ENCODE results near the gene OPCML.

The OPCML gene

GRCh38 chr11:133350045-133350444 is 182.3 kb downstream of the OPCML start:
- no peak for DNase-seq

- DNase-seq = no peak
Observed at GRCh38 chr11:133347988-133348387, 184.3 kb downstream of the OPCML start.

DNA sequence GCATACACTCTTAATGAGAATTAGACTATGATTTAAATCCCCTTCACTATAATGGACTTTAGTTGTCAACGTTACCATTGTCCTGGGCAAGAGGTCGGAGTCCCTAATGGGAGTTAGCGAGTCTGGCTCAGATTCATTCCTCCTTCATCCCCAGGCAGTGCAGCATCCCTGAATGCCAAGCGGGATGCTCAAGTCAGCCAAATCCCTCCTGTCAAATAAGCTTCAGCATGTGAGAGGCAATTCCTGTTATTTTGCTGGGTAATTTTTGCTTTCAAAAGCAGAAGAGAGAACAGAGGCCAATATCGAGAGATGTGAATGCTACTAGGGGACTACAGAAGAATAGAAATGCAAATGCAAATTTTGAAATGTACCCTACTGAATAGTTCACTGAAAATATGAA is 186.2 kb downstream of the OPCML start:
- DNase-seq = no peak

GRCh38 chr11:133343951-133344350 is 188.3 kb downstream of the OPCML start:
- DNase-seq = no peak

GRCh38 chr11:133339495-133340140 is 192.7 kb downstream of the OPCML start:
- DNase-seq = no peak

DNA sequence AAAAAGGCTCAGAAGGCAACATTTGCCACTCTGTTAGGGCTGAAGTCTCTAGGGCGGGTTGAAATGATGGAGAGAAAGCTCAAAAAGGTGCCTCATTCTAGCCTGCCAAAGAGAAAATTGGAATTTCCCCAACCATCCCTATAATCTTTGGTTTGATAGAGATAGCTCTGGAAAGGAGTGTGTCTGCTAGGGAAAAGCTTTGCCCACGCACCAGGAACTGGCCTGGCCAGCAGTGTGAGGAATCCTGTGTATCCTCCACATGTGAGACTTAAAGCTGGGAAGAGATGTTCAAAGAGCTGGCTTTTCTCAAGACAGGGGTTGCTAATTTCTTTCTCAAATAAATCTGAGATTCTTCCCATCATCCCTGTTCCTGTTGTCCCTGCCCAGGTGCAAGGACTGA is 193.7 kb downstream of the OPCML start:
- no peak for DNase-seq

GRCh38 chr11:133337951-133338418 is 194.3 kb downstream of the OPCML start:
- no peak for DNase-seq

DNA sequence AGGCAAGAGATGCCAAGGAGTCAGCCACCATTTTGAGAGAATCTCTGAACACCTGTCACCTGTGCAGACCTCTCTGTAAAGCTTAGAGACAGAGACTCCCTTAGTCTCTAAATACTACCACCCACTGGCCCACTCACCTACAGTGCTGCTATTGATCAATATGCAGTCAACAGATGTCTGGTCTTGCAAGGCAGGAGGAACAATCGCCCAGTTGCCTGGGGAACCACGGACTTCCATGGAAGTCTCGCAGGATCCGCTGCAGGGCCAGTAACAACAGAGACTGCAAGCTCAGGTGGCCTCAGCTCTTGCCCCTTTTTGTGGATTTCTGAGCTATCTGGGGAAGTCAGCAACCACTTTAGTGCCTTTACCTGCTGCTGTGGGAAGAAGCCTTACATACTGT is 195.1 kb downstream of the OPCML start:
- DNase-seq = no peak

- DNase-seq = no peak
Observed at GRCh38 chr11:133331031-133331430, 201.3 kb downstream of the OPCML start.

GRCh38 chr11:133326849-133327248 is 205.5 kb downstream of the OPCML start:
- no peak for DNase-seq

DNA sequence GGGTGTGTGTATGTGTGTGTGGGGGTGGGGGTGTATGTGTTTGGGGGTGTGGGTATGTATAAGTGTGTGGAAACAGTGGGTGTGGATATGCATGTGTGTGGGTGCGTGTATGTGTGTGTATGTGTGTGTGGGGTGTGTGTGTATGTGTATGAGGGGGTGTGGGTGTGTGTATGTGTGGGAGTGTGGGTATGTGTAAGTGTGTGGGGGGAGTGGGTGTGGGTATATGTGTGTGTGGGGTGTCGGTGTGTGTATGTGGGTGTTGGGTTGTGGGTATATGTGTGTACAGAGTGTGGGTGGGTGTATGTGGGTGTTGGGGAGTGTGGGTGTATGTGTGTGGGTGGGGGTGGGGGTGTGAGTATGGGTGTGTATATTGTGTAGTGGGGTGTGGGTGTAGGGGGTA is 206.0 kb downstream of the OPCML start:
- DNase-seq = no peak

DNA sequence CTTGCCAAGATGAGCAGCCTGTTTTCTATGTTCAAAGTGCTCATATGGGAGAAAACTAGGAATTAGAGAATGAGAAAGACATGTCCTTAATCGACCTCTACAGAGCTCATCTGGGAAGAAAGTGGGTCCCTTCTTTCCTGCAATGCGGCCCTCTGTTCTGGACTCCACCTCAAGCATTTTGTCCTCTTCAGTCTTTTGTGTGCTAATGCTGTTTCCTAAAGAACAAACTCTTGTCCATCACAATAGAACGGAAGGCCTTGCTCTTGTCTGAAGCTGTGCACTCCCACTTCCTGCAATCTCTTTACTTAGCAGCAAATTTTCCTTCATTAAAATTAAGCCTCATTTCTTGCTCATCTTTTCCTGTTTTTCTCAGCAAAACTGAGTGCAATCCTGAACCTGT is 206.6 kb downstream of the OPCML start:
- DNase-seq = no peak

GRCh38 chr11:133323354-133323753 is 208.9 kb downstream of the OPCML start:
- no peak for DNase-seq

DNA sequence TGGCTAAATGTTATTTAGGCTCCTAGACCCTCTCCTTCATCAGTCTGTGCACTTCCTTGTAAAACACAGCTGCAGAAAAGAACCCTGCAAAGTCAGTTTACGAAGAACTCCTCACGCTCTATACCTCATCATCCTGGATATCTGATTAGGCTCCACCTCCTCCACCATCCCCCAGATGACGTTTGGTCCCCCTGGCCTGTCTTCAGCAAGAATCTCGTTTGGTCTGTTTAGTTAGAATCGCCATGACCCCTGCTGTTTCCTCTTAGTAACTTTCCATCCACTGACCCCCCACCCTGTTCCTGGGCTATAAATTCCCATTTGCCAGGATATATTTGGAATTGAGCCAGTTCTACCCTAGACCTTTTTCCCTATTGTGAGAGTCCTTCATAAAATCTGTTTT is 214.1 kb downstream of the OPCML start:
- DNase-seq = no peak

GRCh38 chr11:133311230-133311629 is 221.1 kb downstream of the OPCML start:
- no peak for DNase-seq

- DNase-seq = no peak
Observed at GRCh38 chr11:133306019-133306418, 226.3 kb downstream of the OPCML start.

- DNase-seq = no peak
Observed at GRCh38 chr11:133305208-133305956, 226.9 kb downstream of the OPCML start.

DNA sequence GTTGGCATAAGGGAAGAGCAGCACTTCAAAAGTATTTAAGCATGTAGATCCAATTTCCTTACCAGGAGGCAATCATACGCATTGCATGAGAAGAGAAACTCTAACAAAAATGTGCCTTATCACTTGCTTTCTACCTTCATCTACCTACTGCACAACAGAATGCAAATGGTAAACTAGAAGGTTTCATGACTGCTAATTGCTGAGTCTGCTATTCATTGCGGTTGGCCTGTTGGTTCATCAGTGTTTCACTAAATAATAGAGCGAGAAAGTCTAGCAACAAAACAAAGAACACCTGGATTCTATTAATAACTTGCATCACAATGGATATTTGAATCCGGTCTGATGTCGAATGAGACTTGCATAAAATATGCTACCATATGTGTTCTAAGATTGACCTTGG is 229.0 kb downstream of the OPCML start:
- no peak for DNase-seq

- DNase-seq = no peak
Observed at GRCh38 chr11:133302056-133302455, 230.2 kb downstream of the OPCML start.

- DNase-seq = no peak
Observed at GRCh38 chr11:133300666-133301065, 231.6 kb downstream of the OPCML start.

DNA sequence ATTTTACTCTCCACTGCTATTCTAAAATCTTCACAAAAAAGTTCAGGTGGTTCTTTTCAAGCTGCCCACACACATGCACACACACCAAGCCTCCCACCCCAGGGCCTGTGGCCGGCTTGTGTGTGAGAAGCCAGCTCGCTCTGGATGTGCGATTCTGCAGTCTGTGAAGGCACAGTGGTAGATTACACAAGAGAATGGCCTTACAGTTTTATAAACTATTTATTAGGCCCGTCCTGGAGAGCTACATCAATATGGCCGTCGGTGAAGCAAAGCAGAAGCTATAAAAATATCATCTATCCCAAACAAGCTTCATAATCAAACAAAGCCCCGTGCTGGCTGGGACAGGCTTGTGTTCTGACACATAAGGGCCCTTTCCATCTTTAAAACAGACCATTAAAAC is 240.5 kb downstream of the OPCML start:
- no peak for DNase-seq

DNA sequence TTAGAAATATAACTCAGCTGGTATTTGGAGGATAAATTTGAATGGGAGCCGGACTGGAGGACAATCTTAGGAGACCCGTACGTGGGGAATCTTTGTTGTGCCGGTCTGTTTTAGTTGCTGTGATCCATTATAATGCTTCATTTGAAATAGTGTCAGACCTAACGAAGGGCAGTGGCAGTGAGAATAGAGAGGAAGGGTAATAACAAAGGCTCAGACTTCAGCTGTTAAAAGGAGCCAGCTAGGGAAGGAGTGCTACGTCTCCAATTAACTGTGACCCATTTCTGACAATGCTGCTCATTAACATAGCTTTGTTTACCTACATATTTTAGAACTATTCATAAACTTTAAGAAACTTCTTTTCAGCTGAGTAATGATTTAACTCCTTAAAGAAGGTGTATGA is 246.9 kb downstream of the OPCML start:
- no peak for DNase-seq

- no peak for DNase-seq
Observed at GRCh38 chr11:133284156-133284555, 248.1 kb downstream of the OPCML start.

DNA sequence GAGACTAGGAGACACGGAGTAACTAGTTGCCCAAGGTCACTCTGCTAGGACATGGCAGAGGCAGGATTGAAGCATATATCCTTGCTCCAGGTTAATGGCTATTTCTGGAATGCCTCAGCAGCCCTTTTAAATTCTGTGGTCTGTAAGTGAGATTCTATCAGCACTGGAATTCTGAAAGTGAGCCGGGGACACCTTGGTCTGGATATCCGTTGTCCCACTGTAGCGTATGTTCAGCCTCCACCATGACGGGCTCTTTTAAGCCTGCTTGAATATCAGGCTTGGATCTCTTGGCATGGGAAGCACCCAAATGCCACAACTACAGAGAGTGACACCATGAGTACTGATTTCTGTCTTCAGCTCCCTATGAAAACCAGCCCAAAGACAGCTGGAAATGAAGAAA is 254.4 kb downstream of the OPCML start:
- DNase-seq = no peak
